Esophagus muscularis mucosa (tissue), 4 donors: ENCODE measurements around the gene LARGE1. TPM values are rescaled to one million over a fixed set of nuclear protein-coding genes. Genes with fewer than 3 reads are reported as not detected.
A peak's percentile ranks its signal among the peaks of the same experiment; 100 is the strongest.

Experiments used
- DNase-seq: peaks from one replicate; pipeline ENCODE4 v3.0.0-alpha.2; 2017; ENCODE audit errors: extremely low spot score
- H3K27ac ChIP-seq, 4 donors: fragments of 200-600 bp; sonication (generic); replicated peaks in 1 of 4; 1 replicate in 3 of 4; 2 replicates in 1 of 4; pipeline ENCODE4 v1.5.1; 2016 to 2019; ENCODE audit warnings: mild to moderate bottlenecking in 1 of 4
- H3K27me3 ChIP-seq, 4 donors: fragments of 200-600 bp; sonication (generic); one replicate each; pipeline versions ENCODE4 v1.5.1 to v1.6.0; 2016 to 2019
- H3K36me3 ChIP-seq, 4 donors: fragments of 200-600 bp; sonication (generic); one replicate each; pipeline ENCODE4 v1.5.1; 2016 to 2019
- H3K4me1 ChIP-seq, 4 donors: fragments of 200-600 bp; sonication (generic); one replicate each; pipeline ENCODE4 v1.5.1; 2016 to 2019
- H3K4me3 ChIP-seq, 4 donors: fragments of 200-600 bp; sonication (generic); 1 replicate in 2 of 4; 2 replicates in 2 of 4; pipeline ENCODE4 v1.5.1; 2016 to 2019; ENCODE audit warnings: mild to moderate bottlenecking in 4 of 4, moderate library complexity in 1 of 4
- H3K9me3 ChIP-seq, 4 donors: fragments of 200-600 bp; sonication (generic); 1 replicate in 3 of 4; 2 replicates in 1 of 4; pipeline ENCODE4 v1.5.1; 2016 to 2019
- CTCF ChIP-seq, 3 experiments: fragments of 200-600 bp in 2 of 3; fragments of 450-650 bp in 1 of 3; sonication (generic) in 2 of 3; IDR thresholded peaks; one replicate each; pipeline ENCODE4 v1.5.1; 2017 to 2019; ENCODE audit warnings: antibody characterized with exemption in 3 of 3, mild to moderate bottlenecking in 2 of 3, moderate library complexity in 1 of 3
- EP300 ChIP-seq: sonication (generic); formaldehyde crosslinking; IDR thresholded peaks from one replicate; pipeline ENCODE4 v1.6.1; 2017; ENCODE audit warnings: antibody characterized with exemption
- POLR2A ChIP-seq: fragments of 450-650 bp; IDR thresholded peaks from one replicate; pipeline ENCODE4 v1.6.1; 2017; ENCODE audit warnings: antibody characterized with exemption, moderate library complexity, mild to moderate bottlenecking, low read depth
- POLR2AphosphoS5 ChIP-seq, 2 donors: sonication (generic); formaldehyde crosslinking; IDR thresholded peaks; one replicate each; pipeline ENCODE4 v1.6.1; 2017; ENCODE audit warnings: antibody characterized with exemption in 2 of 2
- WGBS: methylation state at CpG from one replicate; pipeline ENCODE4 v1.1.5; 2018; 5-methylcytosine and 5-hydroxymethylcytosine counted together
- intact Hi-C: fragments of 100-400 bp; cut with DNase I; formaldehyde crosslinking; loops from one replicate; pipeline ENCODE4 v1.15.1; 2023
- total RNA-seq, 4 donors: library from RNA; depleted of rRNA; stranded (reverse); fragments of >200 nt; gene quantifications; one replicate each; pipeline versions ENCODE4 v1.1.0 to v1.2.1, GENCODE V29; 2016

LARGE1 gene
- total RNA-seq, 4 donors from 2014 or later = 29.9 to 48.4 (median 32.4) TPM

- H3K27ac ChIP-seq = no peak overlapping the region
- no peak for DNase-seq
- intact Hi-C loops = no loop called here
- H3K4me1 ChIP-seq = peaks cover 7 to 18% (median 13%) of the 10 kb centered on the region in 4 donors
- no peak overlapping the region for H3K4me3 ChIP-seq
- 71% methylated on average over 4 of the region's 6 CpGs for WGBS
- peaks cover 0 to 20% (median 16%) of the 10 kb centered on the region in 4 donors for H3K36me3 ChIP-seq
- H3K27me3 ChIP-seq = no peaks in the 10 kb centered on the region
- TF ChIP-seq POLR2AphosphoS5 (IDR thresholded peaks at IDR 0.05) (no peak), CTCF (IDR thresholded peaks at IDR 0.05) (peak in 1 of 3 experiments; percentile 7), EP300 (no peak), POLR2A (no peak)
- no peaks in the 10 kb centered on the region for H3K9me3 ChIP-seq
These were observed 648.7 kb downstream of the LARGE1 start for GRCh38 chr22:33271390-33272161.

GRCh38 chr22:33270596-33270995 is 649.7 kb downstream of the LARGE1 start:
- Histone ChIP-seq H3K4me3 (no peak overlapping the region), H3K27me3 (no peaks in the 10 kb centered on the region), H3K36me3 (peaks cover 0 to 19% (median 14%) of the 10 kb centered on the region in 4 donors), H3K4me1 (peaks cover 7 to 18% (median 13%) of the 10 kb centered on the region in 4 donors), H3K27ac (no peak overlapping the region), H3K9me3 (no peaks in the 10 kb centered on the region)
- DNase-seq = no peak
- intact Hi-C loops = no loop called here
- TF ChIP-seq EP300 = no peak
- TF ChIP-seq CTCF (IDR thresholded peaks at IDR 0.05) = no peak
- TF ChIP-seq POLR2AphosphoS5 (IDR thresholded peaks at IDR 0.05) = no peak
- no peak for TF ChIP-seq POLR2A

- no peak overlapping the region for H3K27ac ChIP-seq
- H3K36me3 ChIP-seq = no peaks in the 10 kb centered on the region
- no peak for TF ChIP-seq POLR2AphosphoS5 (IDR thresholded peaks at IDR 0.05)
- no peak for TF ChIP-seq EP300
- TF ChIP-seq CTCF (IDR thresholded peaks at IDR 0.05) = no peak
- no peak for TF ChIP-seq POLR2A
- no peaks in the 10 kb centered on the region for H3K9me3 ChIP-seq
- no peak overlapping the region for H3K4me3 ChIP-seq
- no peak for DNase-seq
- 57% methylated on average over 4 of the region's 4 CpGs for WGBS
- no peaks in the 10 kb centered on the region for H3K4me1 ChIP-seq
- peaks cover 0 to 47% (median 4%) of the 10 kb centered on the region in 4 donors for H3K27me3 ChIP-seq
- intact Hi-C loops = no loop called here
These were observed 658.6 kb downstream of the LARGE1 start for GRCh38 chr22:33261699-33262098.

GRCh38 chr22:33260498-33260897 is 659.8 kb downstream of the LARGE1 start:
- TF ChIP-seq EP300 (no peak), POLR2A (no peak), CTCF (IDR thresholded peaks at IDR 0.05) (no peak), POLR2AphosphoS5 (IDR thresholded peaks at IDR 0.05) (no peak)
- Histone ChIP-seq H3K4me1 (no peaks in the 10 kb centered on the region), H3K4me3 (no peak overlapping the region), H3K27ac (no peak overlapping the region), H3K36me3 (no peaks in the 10 kb centered on the region), H3K27me3 (peaks cover 0 to 47% (median 4%) of the 10 kb centered on the region in 4 donors), H3K9me3 (no peaks in the 10 kb centered on the region)
- no peak for DNase-seq
- WGBS = 76% methylated on average over 9 of the region's 9 CpGs
- intact Hi-C loops = no loop called here

GRCh38 chr22:33255791-33256190 is 664.5 kb downstream of the LARGE1 start:
- no peaks in the 10 kb centered on the region for H3K36me3 ChIP-seq
- peaks cover 0 to 39% (median 3%) of the 10 kb centered on the region in 4 donors for H3K27me3 ChIP-seq
- intact Hi-C loops = no loop called here
- DNase-seq = no peak
- WGBS = 18% methylated on average over 4 of the region's 4 CpGs
- no peak overlapping the region for H3K4me3 ChIP-seq
- no peaks in the 10 kb centered on the region for H3K4me1 ChIP-seq
- no peaks in the 10 kb centered on the region for H3K9me3 ChIP-seq
- TF ChIP-seq POLR2A (no peak), CTCF (IDR thresholded peaks at IDR 0.05) (no peak)
- H3K27ac ChIP-seq = no peak overlapping the region
